ENCODE results near the gene AGPS.

GRCh38 chr2:177403838-177404237 is 11.3 kb downstream of the AGPS start:
- no peak for TF ChIP-seq CTCF (IDR thresholded peaks at IDR 0.05)
- no peak for TF ChIP-seq ZFX (IDR thresholded peaks at IDR 0.05; ENCODE audit: borderline replicate concordance)

All from 22Rv1 (cell line).